GM15510 (cell line): ENCODE results near the gene TNFRSF17.

Source experiments
- POLR2A ChIP-seq: IDR thresholded peaks from 3 replicates; pipeline ENCODE4 v1.6.1; 2011; ENCODE audit warnings: borderline replicate concordance; ENCODE audit not compliant: insufficient read length; ENCODE audit errors: extremely low read depth

Gene TNFRSF17

DNA sequence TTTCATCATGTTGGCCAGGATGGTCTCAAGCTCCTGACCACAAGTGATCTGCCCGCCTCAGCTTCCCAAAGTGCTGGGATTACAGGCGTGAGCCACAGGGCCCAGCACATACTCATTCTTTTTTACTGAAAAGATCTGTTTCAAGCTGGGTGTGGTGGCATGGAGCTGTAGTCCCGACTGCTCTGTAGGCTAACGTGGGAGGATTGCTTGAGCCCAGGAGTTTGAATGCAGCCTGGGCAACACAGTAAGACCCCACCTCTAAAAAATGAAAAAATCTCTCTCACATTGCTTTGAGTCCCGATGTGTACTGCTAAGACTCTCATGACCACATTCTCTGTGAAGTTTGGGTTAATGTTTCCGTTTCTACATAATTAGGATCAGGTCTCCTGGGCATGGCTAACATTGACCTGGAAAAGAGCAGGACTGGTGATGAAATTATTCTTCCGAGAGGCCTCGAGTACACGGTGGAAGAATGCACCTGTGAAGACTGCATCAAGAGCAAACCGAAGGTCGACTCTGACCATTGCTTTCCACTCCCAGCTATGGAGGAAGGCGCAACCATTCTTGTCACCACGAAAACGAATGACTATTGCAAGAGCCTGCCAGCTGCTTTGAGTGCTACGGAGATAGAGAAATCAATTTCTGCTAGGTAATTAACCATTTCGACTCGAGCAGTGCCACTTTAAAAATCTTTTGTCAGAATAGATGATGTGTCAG, 2.3 kb downstream of the TNFRSF17 start:
- TF ChIP-seq POLR2A, result no peak

DNA sequence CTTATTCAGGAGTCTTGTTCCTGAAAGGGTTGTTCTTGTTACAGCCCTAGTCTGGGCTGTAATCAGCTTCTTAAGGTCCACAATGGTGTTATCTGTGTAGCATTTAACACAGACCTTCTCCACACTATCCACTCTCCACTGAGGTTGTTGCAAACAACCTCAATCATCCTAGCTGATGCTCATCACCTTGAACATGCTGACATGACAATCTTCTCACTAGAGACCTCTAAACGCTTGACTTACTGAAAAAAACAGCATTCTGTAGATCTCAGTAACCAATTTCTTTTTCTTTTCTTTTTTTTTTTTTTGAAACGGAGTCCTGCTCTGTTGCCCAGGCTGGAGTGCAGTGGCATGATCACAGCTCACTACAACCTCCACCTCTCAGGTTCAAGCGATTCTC, 3.6 kb downstream of the TNFRSF17 start:
- TF ChIP-seq POLR2A, result no peak

DNA sequence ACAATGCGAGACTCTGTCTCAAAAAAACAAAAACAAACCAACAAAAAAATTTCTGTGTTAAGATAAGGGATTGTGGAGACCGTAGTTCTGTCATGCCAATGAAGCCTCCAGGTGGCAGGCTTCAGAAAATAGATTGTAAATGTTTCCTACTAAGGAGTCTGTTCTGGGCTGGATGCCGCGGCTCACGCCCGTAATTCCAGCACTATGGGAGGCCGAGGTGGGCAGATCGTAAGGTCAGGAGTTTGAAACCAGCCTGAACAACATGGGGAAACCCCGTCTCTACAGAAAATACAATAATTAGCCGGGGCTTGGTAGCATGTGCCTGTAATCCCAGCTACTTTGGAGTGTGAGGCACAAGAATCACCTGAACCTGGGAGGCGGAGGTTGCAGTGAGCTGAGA, 7.1 kb downstream of the TNFRSF17 start:
- TF ChIP-seq POLR2A, result no peak

DNA sequence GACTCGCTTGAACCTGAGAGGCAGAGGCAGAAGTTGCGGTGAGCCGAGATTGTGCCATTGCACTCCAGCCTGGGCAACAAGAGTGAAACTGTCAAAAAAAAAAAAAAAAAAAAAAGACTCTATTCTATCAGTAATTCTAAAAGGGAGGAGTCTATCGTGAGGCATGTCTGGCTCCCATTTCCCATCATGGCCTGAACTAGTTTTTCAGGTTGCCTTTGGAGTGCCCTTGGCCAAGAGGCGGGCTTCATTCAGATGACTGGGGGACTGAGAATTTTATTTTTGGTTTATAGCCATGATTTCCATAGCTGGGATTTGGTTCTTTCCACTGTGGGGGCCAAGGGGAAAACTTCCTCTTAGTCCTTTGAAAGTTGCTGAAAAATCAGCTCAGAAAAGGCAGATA, 8.1 kb downstream of the TNFRSF17 start:
- no peak for TF ChIP-seq POLR2A

DNA sequence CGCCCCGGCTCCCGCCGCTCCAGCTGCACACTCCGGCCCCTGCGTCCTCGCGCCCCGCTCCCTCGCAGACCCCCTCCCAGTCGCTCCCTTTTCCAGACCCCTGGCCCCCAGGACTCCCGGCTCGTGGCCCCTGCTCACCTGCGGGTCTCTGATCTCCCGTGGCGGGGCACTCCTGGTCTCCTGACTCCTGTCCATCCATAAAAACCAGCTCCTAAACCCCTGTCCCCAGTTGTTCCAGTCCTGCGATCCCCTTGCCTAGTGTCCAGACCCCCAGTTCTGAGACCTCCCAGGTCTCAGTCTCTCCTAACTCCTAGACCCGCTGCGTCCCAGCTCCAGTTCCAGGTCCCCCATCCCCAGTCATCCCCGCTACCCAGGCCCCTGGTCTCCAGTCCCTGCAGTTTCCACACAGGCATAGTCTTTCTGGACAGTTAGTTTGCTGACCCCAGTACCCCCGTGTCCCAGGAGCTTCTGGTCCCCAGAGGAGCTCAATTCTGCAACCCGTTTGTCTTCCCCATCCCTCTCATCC, 11.9 kb downstream of the TNFRSF17 start:
- no peak for TF ChIP-seq POLR2A

DNA sequence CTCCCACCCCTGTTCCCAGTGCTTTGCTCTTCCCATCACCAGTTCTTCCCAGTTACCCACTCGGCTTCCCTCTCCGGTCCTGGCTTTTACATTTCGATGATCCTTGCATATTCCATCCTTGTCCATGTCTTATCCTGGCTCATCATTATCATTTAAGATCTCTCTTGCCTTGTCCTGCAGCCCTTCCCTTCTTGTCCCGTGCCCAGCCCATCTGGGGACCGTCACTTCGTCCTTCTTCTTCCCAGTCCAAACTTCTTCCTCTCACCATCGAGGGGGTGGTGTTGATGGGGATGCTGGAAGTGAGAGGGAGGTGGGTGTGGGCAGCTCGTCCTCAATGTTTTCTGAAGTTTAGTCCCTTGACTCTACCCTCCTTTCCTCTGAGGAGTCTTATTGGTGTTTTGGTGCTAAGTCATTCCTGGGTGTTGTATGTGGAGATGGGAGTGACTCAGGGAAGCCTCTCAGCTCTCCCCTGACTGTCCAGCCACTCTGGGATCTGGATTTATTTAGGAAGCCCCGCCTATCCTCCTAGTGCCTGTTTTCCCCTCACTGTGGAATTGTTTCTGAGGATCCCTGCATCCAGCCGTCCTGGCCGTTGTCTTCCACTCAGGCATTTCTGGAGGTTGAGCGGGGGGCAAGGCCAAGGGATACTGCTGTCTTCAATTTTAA, 12.5 kb downstream of the TNFRSF17 start:
- TF ChIP-seq POLR2A, result no peak

DNA sequence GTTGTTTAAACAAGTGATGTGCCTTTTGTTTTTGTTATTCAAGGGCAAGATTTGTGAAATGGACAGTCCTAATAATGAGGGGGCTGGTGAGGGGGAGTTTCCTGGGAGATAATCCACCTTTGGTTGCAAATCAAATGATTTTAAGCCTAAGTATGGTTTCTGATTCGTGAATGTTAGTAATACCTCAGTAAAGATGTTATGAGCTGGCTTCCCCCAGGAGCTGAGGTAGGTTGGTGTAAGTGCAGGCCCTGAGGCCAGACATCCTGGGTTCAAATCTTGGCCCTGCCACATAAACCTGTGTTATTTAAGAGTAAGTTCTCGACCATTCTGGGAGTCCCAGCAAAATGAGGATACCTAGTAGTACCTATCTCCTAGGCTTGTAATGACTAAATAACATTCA, 13.1 kb downstream of the TNFRSF17 start:
- TF ChIP-seq POLR2A, result no peak

DNA sequence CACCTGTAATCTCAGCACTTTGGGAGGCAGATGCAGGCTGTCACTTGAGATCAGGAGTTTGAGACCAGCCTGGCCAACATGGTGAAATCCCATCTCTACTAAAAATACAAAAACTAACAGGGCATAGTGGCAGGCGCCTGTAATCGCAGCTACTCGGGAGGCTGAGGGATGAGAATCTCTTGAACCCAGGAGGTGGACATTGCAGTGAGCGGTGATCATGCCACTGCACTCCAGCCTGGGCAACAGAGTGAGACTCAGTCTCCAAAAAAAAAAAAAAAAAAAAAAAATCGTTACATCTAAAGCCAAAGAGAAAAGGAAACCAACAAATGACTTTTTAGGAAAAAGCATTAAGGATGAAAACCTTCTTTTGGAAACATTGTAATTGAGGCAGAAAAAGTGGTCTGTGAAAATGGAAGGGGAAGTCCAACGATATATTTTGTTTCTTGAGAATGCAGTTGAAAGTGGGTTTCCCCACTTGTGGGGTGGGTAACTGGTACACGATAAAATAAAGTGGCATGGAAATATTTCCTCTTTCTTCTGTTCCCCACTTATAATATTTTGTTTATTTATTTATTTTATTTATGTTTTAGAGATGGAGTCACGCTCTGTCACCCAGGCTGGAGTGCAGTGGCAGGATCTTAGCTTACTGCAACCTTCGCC, 14.1 kb downstream of the TNFRSF17 start:
- TF ChIP-seq POLR2A, result no peak

DNA sequence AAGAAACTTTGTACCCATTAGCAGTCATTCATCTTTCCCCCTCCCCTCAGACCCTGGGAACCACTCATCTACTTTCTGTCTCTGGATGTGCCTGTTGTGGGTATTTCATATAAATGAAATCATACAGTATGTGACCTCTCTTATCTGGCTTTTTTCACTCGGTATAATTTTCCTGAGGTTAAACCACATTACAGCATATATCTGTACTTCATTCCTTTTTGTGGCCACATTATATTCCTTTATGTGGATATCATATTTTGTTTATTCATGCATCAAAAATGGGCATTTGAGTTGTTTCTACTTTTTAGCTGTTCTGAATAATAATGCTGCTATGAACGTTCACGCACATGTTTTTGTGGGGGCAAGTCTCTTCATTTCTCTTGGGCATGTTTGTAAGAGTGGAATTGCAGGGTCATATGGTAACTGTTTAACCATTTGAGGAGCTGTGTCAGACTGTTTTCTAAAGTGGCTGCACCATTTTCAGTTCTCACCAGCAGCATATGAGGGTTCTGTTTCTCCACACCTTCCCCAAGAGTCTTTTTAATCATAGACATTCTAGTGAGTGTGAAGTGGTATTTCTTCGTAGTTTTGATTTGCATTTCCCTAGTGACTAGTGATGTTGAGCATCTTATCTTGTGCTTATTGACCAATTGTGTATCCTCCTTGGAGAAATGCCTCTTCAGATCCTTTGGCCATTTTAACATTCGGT, 15.3 kb downstream of the TNFRSF17 start:
- no peak for TF ChIP-seq POLR2A

DNA sequence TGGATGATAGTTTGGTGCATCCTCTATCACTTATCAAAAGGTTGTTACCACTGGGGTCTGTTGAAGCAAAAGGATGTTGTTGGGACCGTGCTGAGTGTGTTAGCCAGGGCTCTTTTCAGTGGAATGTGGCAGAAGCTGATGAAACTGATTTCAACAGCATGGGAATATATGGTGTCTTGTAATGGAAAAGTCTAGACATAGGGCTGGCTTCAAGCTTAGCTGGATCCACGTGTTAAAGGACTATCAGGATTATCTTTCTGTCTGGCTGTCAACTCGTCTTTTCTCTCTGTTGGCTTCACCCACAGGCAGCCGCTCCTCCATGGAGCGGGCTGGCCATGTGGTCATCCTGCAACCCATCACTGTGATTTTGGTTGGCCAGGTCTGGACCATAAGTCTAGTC, 20.2 kb downstream of the TNFRSF17 start:
- TF ChIP-seq POLR2A, result no peak

DNA sequence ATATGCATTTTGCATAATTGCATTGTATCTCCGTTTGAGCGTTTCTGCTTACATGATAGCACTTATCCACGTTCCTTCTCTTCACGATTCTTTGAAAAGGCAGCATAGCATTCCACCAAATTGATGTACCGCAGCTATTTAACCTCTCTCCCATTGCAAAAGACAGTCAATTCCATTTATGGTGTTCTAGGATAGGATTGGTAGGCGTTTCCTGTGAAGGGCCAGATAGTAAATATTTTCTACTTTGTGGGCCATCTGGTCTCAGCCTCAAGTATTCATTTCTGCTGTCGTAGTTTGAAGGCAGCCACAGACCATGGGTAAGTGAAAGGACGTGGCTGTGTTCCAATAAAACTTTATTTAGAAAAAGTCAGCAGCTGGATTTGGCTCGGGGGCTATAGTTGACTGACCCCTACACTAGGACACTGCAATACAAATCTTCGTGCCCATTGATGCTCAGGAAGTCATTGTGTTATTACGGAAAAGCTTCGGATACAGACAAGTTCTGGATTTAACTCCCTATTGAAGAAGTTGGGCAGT, 21.6 kb downstream of the TNFRSF17 start:
- TF ChIP-seq POLR2A, result no peak

DNA sequence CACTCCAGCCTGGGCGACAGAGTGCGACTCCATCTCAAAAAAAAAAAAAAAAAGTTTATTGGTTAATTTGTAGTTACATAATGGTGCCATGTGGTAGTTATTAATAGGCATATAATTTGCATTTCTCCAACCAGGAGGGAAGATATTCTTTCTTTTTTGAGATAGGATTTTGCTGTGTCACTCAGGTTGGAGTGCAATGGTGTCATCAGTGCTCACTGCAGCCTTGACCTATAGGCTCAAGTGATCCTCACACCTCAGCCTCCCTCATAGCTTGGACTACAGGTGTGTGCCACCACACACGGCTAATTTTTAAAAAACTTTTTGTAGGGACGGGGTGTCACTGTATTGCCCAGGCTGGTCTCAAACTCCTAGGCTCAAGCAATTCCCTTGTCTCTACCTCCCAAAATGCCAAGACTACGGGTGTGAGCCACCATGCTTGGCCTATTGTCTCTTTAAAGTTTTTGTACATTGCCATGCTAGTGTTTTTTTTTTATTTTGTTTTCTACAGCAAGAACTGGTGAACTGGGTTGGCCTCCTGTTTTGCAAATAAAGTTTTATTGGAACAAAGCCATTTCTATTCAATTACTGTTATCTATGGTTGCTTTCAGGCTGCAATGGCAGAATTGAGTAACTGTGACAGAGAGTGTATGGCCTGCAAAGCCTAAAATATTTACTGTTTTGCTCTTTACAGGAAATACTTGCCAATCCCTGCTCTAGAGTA, 23.4 kb downstream of the TNFRSF17 start:
- no peak for TF ChIP-seq POLR2A

DNA sequence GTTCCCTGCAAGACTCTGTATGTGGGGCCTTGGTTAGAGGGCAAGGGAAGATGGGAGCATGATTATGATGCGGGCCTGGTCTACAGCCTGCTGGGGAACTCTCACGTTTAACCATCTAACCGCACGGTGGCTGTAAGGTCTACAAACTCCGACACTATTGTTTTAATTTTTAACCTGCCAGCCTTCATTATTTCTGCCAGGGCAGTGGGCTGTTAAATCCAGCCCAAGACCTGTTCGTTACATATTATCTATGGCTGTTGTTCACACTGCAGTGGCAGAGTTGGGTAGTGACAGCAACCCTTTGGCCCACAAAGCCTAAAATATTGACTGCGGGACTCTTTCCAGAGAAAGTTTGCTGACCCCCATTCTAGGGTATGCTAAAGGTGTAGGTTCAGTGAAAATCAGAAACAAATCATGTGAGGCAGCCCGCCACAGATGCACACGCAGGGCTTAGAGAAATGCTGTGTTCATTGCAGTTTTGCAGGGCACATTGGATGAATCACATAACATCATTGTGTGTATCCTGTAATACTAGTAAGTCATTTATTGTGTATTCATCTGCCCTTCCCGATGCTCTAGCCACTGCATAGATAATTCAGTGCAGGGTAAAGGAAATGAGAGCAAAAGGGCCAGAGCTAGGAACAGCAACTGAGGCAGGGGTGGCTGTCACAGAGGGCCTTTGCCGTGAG, 25.8 kb downstream of the TNFRSF17 start:
- no peak for TF ChIP-seq POLR2A

DNA sequence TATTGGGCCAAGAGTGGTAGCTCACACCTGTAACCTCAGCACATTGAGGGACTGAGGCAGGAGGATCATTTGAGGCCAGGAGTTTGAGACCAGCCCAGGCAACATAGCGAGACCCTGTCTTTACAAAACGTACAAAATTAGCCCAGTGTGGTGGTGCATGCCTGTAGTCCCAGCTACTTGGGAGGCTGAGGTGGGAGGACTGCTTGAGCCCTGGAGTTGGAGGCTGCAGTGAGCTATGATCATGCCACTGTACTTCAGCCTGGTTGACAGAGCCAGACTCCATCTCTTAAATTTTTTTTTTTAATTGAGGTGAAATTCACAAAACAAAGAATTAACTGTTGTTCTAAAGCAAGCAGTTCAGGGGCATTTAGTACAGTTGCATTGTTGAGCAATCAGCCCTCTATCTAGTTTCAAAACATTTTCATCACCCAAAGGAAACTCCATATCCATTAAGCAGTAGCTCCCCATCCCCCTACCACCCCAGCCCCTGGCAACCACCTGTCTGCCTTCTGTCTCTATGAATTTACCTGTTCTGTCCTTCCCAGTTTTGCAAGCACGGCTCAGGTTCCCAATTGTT, 27.1 kb downstream of the TNFRSF17 start:
- TF ChIP-seq POLR2A, result no peak
